ENCODE measurements around the gene LIN37.
A peak's percentile ranks its signal among the peaks of the same experiment; 100 is the strongest.
"Not testable (repeated sequence)": the region's sequence is repeated elsewhere in the genome, so short reads cannot be mapped to it uniquely, and the experiment has no call there.

Gene LIN37

DNA sequence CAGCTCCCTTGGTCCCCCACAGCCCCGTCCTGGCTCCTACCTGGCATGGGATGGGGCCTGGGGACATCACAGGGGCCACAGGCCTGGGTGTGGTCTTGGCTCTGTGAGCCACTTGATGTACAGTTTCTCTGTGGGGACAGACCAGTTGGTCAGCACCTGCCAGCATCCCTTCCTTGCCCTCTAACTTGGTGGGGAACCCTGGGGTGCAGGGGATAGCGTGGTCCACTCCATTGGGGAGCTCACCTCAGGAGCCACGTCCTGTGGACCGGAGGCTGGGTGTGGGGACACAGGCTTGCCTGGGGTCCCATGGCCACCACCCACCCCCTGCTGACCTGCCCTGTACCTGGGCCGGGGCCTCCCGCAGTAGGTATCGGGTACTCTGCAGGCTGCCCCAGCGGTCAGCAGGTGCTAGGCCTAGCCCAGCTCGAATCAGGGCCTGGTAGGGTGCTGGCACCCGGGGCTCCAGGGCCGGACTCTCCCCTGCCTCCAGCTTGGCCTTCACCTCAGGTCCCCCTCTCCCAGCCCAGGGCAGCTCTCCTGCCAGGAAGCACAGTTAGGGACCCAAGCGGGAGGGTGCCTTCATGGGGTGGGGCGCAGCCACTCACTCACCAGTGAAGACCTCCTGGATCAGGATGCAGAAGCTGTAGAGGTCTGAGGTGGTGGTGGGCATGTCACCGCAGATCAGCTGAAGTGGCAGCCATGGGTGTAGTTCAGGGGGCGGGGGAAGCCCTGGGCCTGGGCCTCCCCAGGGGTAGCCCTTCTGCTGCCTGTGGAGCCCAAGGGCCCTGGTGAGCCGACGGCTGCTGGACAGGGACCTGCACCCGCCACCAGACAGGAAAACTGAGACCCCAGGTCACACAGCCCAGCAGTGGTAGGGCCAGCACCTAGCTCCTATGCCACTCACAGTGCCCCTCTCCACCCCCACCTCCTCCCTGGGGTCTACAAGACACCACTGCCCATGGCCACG lies 41.9 kb downstream of the LIN37 start:
- no peak for DNase-seq (ENCODE audit: low spot score)

DNA sequence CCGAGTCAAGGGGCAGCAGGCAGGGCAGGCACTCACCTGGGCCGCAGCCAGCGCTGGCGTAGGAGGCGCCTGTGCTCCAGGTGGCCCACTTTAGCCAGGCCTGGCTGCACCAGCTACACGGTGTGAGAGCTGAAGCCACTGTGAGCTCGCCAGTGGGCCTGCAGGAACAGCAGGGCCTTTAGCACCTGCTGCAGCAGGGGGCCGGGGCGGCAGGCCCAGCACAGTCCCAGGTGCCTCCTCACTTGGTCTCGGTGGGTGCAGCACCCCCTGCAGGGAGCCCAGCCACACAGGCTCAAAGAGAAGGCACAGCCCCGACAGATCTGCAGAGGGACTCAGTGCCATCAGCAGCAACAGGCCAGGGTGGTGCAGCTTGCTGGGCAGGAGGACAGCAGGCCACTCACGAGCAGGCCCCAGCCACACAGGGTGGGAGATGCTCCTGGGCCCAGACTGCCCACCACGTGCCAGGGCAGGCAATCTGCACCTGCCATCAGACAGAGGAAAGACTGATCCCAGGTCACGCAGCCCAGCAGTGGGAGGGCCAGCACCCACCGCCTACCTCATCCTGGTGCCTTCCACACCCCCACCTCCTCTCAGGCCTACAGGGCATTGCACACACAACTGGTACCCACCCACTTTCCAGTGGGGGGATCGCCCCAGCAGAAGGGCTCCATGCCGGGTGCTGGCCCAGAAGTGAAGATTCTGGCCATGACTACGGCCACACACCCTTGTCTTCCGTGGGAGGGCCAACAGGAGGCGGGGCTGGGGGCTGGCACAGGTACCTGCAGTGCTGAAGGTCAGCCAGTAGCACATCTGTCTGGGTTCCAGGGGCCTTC lies 42.8 kb downstream of the LIN37 start:
- no peak for DNase-seq (ENCODE audit: low spot score)

DNA sequence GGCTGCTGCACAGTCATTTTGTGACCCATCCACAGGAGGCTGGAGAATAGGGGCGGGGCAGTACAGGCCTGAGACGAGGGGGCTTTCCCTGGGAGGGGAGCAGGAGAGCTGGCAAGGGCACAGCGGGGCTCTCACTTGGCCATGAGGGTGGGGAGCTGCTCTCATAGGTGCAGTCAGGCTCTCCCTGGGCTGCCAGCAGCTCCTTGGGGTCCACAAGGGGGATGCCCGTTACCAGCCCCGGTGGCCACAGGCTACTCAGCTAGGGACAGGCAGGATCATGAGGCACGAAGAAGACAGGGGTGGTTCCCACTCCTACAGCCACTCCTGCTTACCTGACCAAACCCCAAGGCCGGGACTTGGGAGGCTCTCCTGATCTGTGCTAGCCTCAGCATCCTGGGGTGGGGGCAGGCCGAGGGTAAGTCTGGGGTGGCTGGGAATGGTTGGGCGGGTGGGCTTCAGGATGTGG lies 43.5 kb downstream of the LIN37 start:
- DNase-seq (ENCODE audit: low spot score): no peak

DNA sequence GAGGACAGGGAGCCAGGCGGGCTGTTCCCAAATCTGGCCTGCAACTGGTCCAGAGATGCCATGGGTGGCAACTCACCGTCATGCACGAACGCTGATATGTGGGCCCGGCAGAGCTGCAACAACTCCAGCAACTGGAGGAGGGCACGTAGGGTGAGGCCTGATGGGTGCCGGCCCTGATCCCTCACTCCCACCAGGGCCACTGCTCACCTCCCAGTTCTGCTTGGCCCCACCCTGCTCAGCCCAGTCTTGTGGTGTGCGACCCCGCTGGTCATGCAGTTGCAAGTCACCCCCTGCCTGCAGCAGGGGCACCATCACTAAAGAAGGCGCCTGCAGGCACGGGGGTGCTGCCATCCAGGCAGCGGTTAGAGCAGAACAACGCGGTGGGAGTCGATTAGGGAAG lies 43.9 kb downstream of the LIN37 start:
- no peak for DNase-seq (ENCODE audit: low spot score)

DNA sequence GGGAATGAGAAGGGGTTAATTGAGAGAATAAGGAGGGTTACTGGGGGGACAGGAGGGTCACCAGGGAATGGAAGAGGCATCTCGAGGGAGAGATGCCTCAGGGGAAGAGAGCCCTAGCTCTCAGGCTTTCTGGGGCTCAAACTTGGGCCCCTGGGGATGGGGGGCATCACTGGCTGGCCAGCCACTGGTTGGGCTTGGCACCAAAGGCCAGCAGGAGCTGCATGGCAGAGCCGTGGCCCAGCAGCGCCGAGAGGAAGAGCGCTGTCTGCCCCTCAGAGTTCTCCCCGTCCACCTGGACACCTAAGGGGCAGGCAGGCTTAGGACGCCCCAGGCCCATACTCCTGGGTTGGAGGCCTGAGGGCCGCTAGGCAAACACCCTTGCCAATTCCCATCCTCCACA lies 44.5 kb downstream of the LIN37 start:
- DNase-seq (ENCODE audit: low spot score): no peak

DNA sequence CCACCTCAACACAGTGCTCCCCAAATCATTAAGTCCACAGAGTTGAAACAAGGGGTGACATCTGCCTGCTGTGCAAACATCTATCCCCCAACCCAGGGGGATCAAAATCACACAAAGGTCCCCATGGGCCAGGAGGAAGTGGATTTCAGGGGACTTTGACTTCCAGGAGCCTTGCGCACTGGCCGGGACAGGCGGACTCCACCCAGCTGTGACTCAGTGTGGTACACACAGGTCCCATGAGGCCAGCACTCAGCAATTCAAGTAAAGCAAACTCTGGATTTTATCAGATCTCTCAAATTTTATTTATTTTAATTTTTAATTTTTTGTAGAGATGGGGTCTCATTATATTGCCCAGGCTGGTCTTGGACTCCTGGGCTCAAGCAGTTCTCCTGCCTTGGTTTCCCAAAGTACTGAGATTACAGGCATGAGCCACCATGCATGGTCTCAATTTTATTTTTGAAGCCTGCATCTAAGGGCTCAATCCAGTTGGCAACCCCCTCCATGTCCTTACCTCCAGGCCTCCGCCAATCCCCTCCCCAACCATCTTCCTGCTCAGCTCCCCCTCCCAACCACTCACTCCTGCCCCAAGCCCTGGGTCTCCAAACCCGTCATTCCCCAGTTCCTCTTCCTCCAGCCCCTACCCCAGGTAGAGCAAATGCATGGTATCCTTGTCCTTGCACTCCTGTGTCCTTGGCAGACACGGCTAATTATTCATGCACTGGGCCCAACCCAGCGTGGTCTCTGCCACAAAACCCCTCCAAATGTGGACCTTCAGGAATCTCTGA lies 45.2 kb downstream of the LIN37 start:
- DNase-seq (ENCODE audit: low spot score): no peak

DNA sequence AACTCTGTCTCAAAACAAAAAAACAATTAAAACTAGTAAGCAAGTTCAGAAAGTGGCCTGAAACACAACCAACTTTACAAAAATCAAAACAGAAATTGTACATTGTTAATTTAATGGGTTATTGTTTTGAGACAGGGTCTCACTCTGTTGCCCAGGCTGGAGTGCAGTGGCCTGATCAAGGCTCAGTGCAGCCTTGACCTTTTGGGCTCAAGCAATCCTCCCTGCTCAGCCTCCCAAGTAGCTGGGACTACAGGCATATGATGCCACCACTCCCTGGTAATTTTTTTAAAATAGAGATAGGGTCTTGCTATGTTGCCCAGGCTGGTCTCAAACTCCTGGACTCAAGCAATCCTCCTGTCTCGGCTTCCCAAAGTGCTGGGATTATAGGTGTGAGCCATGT lies 47.2 kb downstream of the LIN37 start:
- DNase-seq (ENCODE audit: low spot score): not testable (repeated sequence)

DNA sequence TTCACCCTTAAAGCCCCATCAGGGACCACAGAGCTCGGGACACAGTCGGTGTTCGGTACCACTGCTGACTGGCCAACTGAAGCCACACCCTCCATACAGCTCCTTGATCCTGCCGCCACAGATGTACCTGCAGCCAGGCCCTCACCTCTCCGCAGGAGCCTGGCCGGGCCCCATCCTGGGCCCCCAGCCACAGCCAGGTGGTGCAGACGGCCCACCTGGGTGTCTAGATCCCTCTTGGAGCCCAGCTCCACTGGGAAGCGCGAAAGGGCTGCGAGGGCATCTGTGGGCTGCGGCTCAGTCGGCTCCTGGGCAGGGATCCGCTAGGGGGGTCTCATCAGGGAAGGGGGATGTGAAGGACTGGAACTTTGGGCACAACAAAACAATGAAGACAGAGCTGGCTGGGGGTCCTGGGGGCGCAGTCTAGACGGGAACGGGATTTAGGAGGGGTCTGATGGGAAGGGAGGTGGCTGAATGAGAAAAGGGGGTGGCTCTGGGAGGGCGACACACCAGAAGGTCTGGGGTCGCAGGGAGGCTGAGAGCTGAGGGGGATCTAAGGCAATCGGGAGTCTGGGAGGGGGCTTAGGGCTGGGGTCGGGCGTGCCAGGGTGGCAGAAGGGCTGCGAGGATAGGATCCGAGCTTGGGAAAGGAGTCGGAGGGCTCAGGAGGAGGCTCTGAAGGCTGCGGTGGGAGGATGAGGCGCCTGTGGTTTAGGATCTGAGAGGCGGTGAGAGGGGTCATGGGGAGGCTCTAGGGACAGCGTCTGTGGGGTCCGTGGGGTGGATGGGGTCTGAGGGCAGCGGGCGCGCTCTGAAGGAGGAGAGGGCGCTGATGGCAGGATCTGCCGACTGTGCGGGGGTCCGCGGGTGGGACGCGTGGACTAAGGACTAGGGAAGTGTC lies 48.5 kb downstream of the LIN37 start:
- DNase-seq (ENCODE audit: low spot score): no peak

DNA sequence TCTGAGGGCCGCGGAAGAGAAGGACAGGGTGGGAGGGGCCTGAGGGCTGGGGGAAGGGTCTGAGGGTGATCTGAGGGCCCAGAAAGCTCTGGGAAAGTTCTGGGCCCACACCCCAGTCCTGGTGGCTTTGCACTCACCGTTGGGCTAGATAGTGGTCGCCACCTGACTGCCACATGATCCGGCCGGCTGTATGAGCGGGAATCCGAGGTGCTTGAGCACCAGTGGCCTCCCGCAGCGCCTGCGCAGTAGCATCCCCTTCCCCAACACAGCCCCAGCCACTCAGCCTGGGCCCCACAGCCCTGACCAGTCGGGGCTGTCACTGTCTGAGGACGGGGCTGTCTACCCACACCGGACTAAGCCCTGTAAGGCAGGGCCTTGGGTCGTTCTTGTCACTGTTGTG lies 49.3 kb downstream of the LIN37 start:
- DNase-seq (ENCODE audit: low spot score): peak; percentile 16

DNA sequence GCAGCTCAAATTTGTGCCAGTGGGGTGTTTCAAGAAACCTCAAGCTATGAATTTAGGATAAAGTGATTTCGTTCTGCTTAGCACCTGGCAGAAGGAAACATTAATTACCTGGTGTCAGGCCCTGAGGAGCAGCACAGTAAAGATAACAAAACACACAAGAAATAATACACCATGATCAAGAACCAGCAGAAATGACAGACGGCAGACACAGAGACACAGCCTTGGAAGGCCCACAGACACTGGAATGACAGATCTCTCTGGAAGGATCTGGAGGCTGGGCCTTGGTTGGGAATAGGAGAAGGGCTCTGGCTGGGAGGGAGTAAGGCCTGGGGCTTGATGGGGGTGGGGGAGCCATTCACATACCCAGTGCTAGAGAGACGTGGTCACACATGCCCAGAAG lies 53.5 kb downstream of the LIN37 start:
- no peak for DNase-seq (ENCODE audit: low spot score)

Data from globus pallidus (tissue), 1 donor.